Smooth muscle cell of trachea (primary cell): ENCODE measurements around the gene CHTF18. TPM values are rescaled to one million over a fixed set of nuclear protein-coding genes. Genes with fewer than 3 reads are reported as not detected.

Experiments used
- total RNA-seq: library from RNA; depleted of rRNA; stranded (reverse); fragments of >200 nt; gene quantifications from 2 replicates; pipeline ENCODE4 v1.2.1, GENCODE V29; 2014

The CHTF18 gene
- total RNA-seq, result 6.9 and 18.3 TPM in 2 replicates

GRCh38 chr16:788399-789126 is at the start of gene CHTF18:
TSS of gene CHTF18 (plus strand) at chr16:788620. CDS start at chr16:788685, 65 bp downstream.

GRCh38 chr16:740764-741505 is 47.5 kb upstream of the CHTF18 start, which contains the start of gene CIAO3:
TSS of gene CIAO3 (minus strand) at chr16:740997. CDS start at chr16:740985, 12 bp downstream.

GRCh38 chr16:760545-761343 is 27.7 kb upstream of the CHTF18 start, which contains the start of gene MSLN:
TSS of gene MSLN (plus strand) at chr16:760734. CDS start at chr16:762681, 1,947 bp downstream.

GRCh38 chr16:787978-788398 is 432 bp upstream of the CHTF18 start, which contains the start of gene RPUSD1:
TSS of gene RPUSD1 (minus strand) at chr16:788381. CDS start at chr16:787737, 644 bp downstream.

GRCh38 chr16:799948-800833 is 11.8 kb downstream of the CHTF18 start, which contains the start of gene GNG13:
TSS of gene GNG13 (minus strand) at chr16:800734. CDS start at chr16:799077, 1,657 bp downstream.

Other genes with a start within 250 kb of the CHTF18 start
- gene PRR35, start 228.2 kb upstream of the CHTF18 start, total RNA-seq, result not detected in 2 replicates
- gene NHLRC4, start 221.6 kb upstream of the CHTF18 start, total RNA-seq, result 3.1 and 4.7 TPM in 2 replicates
- gene PIGQ, start 218.7 kb upstream of the CHTF18 start, total RNA-seq, result 32.3 and 38.7 TPM in 2 replicates
- 13.2 and 17.4 TPM in 2 replicates for gene RAB40C, start 198.6 kb upstream of the CHTF18 start, total RNA-seq
- gene WFIKKN1, start 157.6 kb upstream of the CHTF18 start, total RNA-seq, result 0.29 and 0.50 TPM in 2 replicates
- gene METTL26, start 152.3 kb upstream of the CHTF18 start, total RNA-seq, result 91.2 and 122 TPM in 2 replicates
- gene MCRIP2, start 146.8 kb upstream of the CHTF18 start, total RNA-seq, result 11.8 and 20.3 TPM in 2 replicates
- 9.4 and 16.3 TPM in 2 replicates for gene WDR90, start 139.3 kb upstream of the CHTF18 start, total RNA-seq
- 51.6 and 57.7 TPM in 2 replicates for gene RHOT2, start 120.5 kb upstream of the CHTF18 start, total RNA-seq
- 4.8 and 9.4 TPM in 2 replicates for gene RHBDL1, start 112.9 kb upstream of the CHTF18 start, total RNA-seq
- gene STUB1, start 108.2 kb upstream of the CHTF18 start, total RNA-seq, result 126 and 174 TPM in 2 replicates
- gene JMJD8, start 104.3 kb upstream of the CHTF18 start, total RNA-seq, result 31.0 and 55.1 TPM in 2 replicates
- 8.3 and 10.3 TPM in 2 replicates for gene WDR24, start 98.2 kb upstream of the CHTF18 start, total RNA-seq
- gene FBXL16, start 82.8 kb upstream of the CHTF18 start, total RNA-seq, result 0.17 and 0.29 TPM in 2 replicates
- gene METRN, start 73.5 kb upstream of the CHTF18 start, total RNA-seq, result 57.7 and 136 TPM in 2 replicates
- gene ANTKMT, start 67.5 kb upstream of the CHTF18 start, total RNA-seq, result 31.3 and 37.1 TPM in 2 replicates
- gene CCDC78, start 62.2 kb upstream of the CHTF18 start, total RNA-seq, result 1.6 and 3.8 TPM in 2 replicates
- gene HAGHL, start 61.5 kb upstream of the CHTF18 start, total RNA-seq, result 16.4 and 21.5 TPM in 2 replicates
- 27.3 and 44.3 TPM in 2 replicates for gene CIAO3, start 47.6 kb upstream of the CHTF18 start, total RNA-seq
- 0.17 TPM in 1 of 2 replicates, not detected in the other for gene MSLN, start 27.9 kb upstream of the CHTF18 start, total RNA-seq
- 20.5 and 29.6 TPM in 2 replicates for gene RPUSD1, start 239 bp upstream of the CHTF18 start, total RNA-seq
- gene GNG13, start 12.1 kb downstream of the CHTF18 start, total RNA-seq, result not detected in 2 replicates
- gene LMF1, start 182.4 kb downstream of the CHTF18 start, total RNA-seq, result 22.7 and 36.4 TPM in 2 replicates
- gene SOX8, start 193.2 kb downstream of the CHTF18 start, total RNA-seq, result under 0.01 and 0.17 TPM in 2 replicates